Sigmoid colon (tissue), 4 donors: Measurements from ENCODE around the gene ACP7.

Experiments used
- EP300 ChIP-seq, 4 donors: sonication (generic); formaldehyde crosslinking; IDR thresholded peaks; one replicate each; pipeline ENCODE4 v1.6.1; 2017; ENCODE audit warnings: antibody characterized with exemption in 4 of 4
- POLR2AphosphoS5 ChIP-seq, 4 donors: sonication (generic); formaldehyde crosslinking; IDR thresholded peaks; one replicate each; pipeline ENCODE4 v1.6.1; 2017; ENCODE audit warnings: antibody characterized with exemption in 4 of 4
- TF ChIP-seq, protein P1 (sequence below), 4 experiments: fragments of 450-650 bp in 3 of 4; fragments of 200-600 bp in 1 of 4; IDR thresholded peaks; one replicate each; pipeline ENCODE4 v1.5.1; 2016 to 2019; ENCODE audit warnings: antibody characterized with exemption in 4 of 4, mild to moderate bottlenecking in 3 of 4, moderate library complexity in 2 of 4

DNA sequence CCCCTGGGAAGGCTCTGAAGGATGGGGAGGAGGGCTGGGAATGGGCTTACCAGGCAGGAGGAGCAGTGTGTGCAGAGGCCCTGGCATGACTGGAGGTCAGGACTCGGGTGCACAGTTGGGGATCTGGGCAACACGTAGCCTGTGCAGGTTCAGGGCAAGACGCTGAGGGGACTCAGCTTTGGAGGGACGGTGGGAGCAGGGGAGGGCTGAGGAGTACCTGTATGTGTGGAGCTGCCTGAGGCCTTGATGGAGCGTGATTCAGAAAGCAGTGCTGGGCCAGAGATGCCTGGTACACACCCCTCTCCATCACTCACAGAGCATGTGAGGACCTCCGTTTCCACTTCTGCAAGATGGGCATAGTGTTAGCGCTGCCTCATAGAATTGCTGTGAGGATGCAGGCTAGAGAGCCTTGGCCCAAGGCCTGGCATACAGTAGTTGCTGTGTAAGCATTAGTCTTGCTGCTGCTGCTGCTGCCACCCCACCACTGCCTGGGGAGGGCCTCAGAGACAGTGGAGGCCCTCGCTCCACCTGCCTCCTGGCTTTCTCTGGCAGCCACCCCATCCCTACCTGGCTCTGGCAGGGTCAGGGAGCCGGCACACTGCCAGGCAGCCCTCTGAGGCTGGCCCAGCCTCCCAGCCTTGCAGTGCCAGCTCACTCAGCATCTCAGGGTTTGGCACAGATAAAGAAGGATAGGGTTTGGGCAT lies 43.8 kb downstream of the ACP7 start:
- no peak for TF ChIP-seq EP300 (IDR thresholded peaks at IDR 0.05)
- TF ChIP-seq, protein P1, sequence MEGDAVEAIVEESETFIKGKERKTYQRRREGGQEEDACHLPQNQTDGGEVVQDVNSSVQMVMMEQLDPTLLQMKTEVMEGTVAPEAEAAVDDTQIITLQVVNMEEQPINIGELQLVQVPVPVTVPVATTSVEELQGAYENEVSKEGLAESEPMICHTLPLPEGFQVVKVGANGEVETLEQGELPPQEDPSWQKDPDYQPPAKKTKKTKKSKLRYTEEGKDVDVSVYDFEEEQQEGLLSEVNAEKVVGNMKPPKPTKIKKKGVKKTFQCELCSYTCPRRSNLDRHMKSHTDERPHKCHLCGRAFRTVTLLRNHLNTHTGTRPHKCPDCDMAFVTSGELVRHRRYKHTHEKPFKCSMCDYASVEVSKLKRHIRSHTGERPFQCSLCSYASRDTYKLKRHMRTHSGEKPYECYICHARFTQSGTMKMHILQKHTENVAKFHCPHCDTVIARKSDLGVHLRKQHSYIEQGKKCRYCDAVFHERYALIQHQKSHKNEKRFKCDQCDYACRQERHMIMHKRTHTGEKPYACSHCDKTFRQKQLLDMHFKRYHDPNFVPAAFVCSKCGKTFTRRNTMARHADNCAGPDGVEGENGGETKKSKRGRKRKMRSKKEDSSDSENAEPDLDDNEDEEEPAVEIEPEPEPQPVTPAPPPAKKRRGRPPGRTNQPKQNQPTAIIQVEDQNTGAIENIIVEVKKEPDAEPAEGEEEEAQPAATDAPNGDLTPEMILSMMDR (IDR thresholded peaks at IDR 0.05): no peak
- TF ChIP-seq POLR2AphosphoS5 (IDR thresholded peaks at IDR 0.05): no peak
